ENCODE data around the gene HTR7. TPM values are rescaled to one million over a fixed set of nuclear protein-coding genes. Genes with fewer than 3 reads are reported as not detected.
"Not testable (repeated sequence)": the region's sequence is repeated elsewhere in the genome, so short reads cannot be mapped to it uniquely, and the experiment has no call there.

Gene HTR7
- total RNA-seq, 6 donors from 2014 or later: 0.54 to 0.64 (median 0.59) TPM; not detected in 3

DNA sequence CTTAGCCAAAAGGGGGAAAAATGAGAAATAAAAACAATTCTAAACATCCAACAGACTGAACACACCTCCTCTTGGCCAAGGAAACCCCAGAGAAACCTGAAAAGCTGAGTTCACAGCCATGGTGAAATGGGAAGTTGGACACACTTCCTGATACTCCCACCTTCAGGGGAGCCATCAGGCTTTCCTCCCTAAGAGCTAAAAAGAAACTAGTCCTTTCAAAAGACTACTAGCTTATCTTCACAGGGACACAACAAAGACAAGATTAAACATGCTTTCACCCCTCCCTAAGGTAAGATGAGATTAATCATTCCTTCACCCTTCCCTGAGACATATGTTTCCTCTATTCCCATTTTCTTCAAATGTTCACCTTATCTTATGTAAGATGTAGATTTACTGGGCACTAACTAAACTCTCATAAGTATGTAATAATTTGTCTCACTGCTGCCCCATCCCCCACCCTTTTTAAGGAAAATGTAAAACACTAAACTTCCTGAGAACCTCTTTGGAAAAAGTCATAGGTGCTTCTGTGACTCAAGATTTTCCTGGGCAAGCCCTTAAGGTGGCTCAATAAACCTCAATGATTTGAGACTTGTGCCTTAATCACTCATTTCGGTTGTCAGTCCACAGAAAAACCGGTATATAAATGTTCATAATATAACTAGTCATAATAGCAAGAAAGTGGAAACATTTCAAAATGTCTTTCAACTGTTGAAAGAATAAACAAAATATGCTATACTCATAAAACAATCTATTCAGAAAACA lies 40.5 kb downstream of the HTR7 start:
- DNase-seq (no peak), ATAC-seq (ENCODE audit: low FRiP score in 2 of 2) (no peak)
- TF ChIP-seq EP300 (IDR thresholded peaks at IDR 0.05): no peak
- TF ChIP-seq, protein P1, sequence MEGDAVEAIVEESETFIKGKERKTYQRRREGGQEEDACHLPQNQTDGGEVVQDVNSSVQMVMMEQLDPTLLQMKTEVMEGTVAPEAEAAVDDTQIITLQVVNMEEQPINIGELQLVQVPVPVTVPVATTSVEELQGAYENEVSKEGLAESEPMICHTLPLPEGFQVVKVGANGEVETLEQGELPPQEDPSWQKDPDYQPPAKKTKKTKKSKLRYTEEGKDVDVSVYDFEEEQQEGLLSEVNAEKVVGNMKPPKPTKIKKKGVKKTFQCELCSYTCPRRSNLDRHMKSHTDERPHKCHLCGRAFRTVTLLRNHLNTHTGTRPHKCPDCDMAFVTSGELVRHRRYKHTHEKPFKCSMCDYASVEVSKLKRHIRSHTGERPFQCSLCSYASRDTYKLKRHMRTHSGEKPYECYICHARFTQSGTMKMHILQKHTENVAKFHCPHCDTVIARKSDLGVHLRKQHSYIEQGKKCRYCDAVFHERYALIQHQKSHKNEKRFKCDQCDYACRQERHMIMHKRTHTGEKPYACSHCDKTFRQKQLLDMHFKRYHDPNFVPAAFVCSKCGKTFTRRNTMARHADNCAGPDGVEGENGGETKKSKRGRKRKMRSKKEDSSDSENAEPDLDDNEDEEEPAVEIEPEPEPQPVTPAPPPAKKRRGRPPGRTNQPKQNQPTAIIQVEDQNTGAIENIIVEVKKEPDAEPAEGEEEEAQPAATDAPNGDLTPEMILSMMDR (IDR thresholded peaks at IDR 0.05): no peak
- no peak for TF ChIP-seq POLR2A (IDR thresholded peaks at IDR 0.05)
- no peak for TF ChIP-seq POLR2AphosphoS5 (IDR thresholded peaks at IDR 0.05)
- H3K9me3 ChIP-seq: peaks cover 0 to 9% (median 3%) of the 10 kb centered on the region in 4 donors
- H3K27me3 ChIP-seq: no peaks in the 10 kb centered on the region
- no peaks in the 10 kb centered on the region for H3K4me1 ChIP-seq
- no peaks in the 10 kb centered on the region for H3K36me3 ChIP-seq
- H3K4me3 ChIP-seq: no peak overlapping the region
- H3K27ac ChIP-seq: no peak overlapping the region
- 90 to 92% methylated on average over 2 of the region's 2 CpGs for WGBS, 2 donors

DNA sequence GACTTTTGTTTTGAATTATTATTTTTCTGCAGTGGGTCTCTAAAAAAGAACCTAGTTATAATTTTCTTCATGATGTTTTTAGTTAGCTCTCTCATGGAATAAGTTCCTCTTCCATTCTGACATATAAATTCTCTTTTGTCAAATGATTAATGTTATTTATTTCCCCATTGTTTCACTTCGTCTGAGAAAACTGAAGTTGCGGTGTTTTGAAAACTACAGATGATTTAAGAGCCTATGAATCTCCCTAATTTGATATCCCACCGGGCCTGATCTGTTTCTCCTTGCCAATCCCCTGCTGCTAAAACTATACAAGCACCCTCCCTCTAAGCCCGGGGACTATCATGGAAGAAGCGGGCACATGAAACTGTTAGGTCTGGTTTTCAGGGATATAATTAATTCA lies 41.4 kb downstream of the HTR7 start:
- no peaks in the 10 kb centered on the region for H3K27me3 ChIP-seq
- DNase-seq (no peak), ATAC-seq (ENCODE audit: low FRiP score in 2 of 2) (no peak)
- no peak overlapping the region for H3K27ac ChIP-seq
- no peaks in the 10 kb centered on the region for H3K36me3 ChIP-seq
- TF ChIP-seq POLR2AphosphoS5 (IDR thresholded peaks at IDR 0.05): no peak
- TF ChIP-seq POLR2A (IDR thresholded peaks at IDR 0.05): no peak
- TF ChIP-seq, protein P1 (IDR thresholded peaks at IDR 0.05): no peak
- no peak for TF ChIP-seq EP300 (IDR thresholded peaks at IDR 0.05)
- H3K9me3 ChIP-seq: peaks cover 0 to 2% (median 0%) of the 10 kb centered on the region in 4 donors
- 56 to 73% methylated on average over 5 of the region's 5 CpGs for WGBS, 2 donors
- H3K4me1 ChIP-seq: no peaks in the 10 kb centered on the region
- no peak overlapping the region for H3K4me3 ChIP-seq

DNA sequence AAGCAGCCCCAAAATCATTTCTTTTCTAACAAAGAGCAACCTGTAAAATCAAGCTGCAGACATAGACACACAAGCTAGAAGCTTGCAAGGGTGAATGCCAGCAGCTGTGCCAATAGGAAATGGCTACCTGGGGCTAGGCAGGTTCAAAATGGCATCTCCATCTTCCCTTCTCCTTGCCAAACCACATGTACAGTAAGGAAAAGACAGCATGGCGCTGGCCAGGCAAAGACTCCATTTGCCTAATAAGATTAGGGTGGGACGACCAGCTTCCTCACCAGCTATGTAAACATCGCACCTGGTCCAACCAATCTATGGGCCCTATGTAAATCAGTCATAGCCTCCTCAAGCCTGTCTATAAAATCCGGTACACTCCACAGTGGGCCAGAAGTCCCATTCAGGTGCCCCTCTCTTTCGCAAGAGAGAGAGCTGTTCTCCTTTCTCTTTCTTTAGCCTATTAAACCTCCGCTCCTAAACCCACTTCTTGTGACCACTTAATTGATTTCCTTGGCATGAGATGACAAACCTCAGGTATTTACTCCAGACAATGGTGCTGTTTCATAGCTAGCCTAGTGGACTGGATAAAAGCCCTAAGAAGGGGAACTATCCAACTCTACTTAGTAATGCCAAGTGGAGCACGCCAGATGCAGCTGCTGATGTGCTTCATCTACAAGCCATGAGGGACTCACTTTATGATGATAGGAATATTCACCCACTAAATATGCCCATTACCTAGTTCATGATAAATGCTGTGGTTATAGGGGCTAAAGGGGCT lies 44.1 kb downstream of the HTR7 start:
- Histone ChIP-seq H3K9me3 (no peaks in the 10 kb centered on the region), H3K4me3 (no peak overlapping the region), H3K4me1 (no peaks in the 10 kb centered on the region), H3K27ac (no peak overlapping the region), H3K27me3 (no peaks in the 10 kb centered on the region), H3K36me3 (no peaks in the 10 kb centered on the region)
- WGBS, 2 donors: 84 to 87% methylated on average over 7 of the region's 7 CpGs
- no peak for ATAC-seq (ENCODE audit: low FRiP score in 2 of 2)
- no peak for TF ChIP-seq EP300 (IDR thresholded peaks at IDR 0.05)
- TF ChIP-seq, protein P1 (IDR thresholded peaks at IDR 0.05): no peak
- no peak for TF ChIP-seq POLR2AphosphoS5 (IDR thresholded peaks at IDR 0.05)
- no peak for TF ChIP-seq POLR2A (IDR thresholded peaks at IDR 0.05)
- no peak for DNase-seq

DNA sequence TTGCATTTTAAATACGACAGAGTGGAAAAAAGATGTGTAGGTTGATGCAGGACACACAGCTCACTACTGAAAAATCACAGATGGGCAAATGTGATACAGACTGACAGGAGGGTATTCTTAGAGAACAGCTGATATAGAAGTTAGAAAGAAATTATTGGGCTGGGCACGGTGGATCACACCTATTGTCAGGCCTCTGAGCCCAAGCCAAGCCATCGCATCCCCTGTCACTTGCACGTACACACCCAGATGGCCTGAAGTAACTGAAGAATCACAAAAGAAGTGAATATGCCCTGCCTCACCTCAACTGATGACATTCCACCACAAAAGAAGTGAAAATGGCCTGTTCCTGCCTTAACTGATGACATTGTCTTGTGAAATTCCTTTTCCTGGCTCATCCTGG lies 50.7 kb downstream of the HTR7 start:
- H3K4me1 ChIP-seq; H3K9me3 ChIP-seq; H3K27me3 ChIP-seq; DNase-seq; ATAC-seq (ENCODE audit: low FRiP score in 2 of 2); H3K4me3 ChIP-seq; H3K36me3 ChIP-seq; H3K27ac ChIP-seq: not testable (repeated sequence)
- WGBS, 2 donors: 96 to 97% methylated on average over 4 of the region's 4 CpGs

- TF ChIP-seq EP300 (IDR thresholded peaks at IDR 0.05) (no peak), POLR2A (IDR thresholded peaks at IDR 0.05) (no peak), POLR2AphosphoS5 (IDR thresholded peaks at IDR 0.05) (no peak)
- TF ChIP-seq, protein P1 (IDR thresholded peaks at IDR 0.05): no peak
- Histone ChIP-seq H3K36me3 (no peaks in the 10 kb centered on the region), H3K4me1 (no peaks in the 10 kb centered on the region), H3K27ac (no peak overlapping the region), H3K27me3 (no peaks in the 10 kb centered on the region), H3K9me3 (no peaks in the 10 kb centered on the region), H3K4me3 (no peak overlapping the region)
- DNase-seq (no peak), ATAC-seq (ENCODE audit: low FRiP score in 2 of 2) (no peak)
- WGBS, 2 donors: 85 to 90% methylated on average over 1 of the region's 1 CpG
Observed at GRCh38 chr10:90806677-90807076, 51.2 kb downstream of the HTR7 start.
